AG04450 (cell line): ENCODE results near the gene POU6F2. TPM values are rescaled to one million over a fixed set of nuclear protein-coding genes. Genes with fewer than 3 reads are reported as not detected.

ENCODE experiments used
- CTCF ChIA-PET: fragments of 300-600, 350-600 bp; formaldehyde crosslinking; extraction: SDS; loops from one replicate; lab custom pipeline; 2022; ENCODE audit warnings: antibody characterized with exemption, inconsistent platforms; lab: Charles Lee
- POLR2A ChIA-PET: fragments of 350-600 bp; formaldehyde crosslinking; extraction: SDS; loops from one replicate; lab custom pipeline; 2021; ENCODE audit warnings: antibody characterized with exemption, inconsistent platforms; lab: Yijun Ruan, JAX
- DNase-seq: peaks from one replicate; pipeline ENCODE4 v3.0.0-alpha.2; 2011; ENCODE audit warnings: low read depth, low spot score
- H3K27ac ChIP-seq: one replicate; pipeline ENCODE4 v1.5.1; 2012; ENCODE audit warnings: low read depth, low read length, control low read depth
- H3K27me3 ChIP-seq: one replicate; pipeline ENCODE4 v1.6.0; 2012; ENCODE audit warnings: low read length; ENCODE audit not compliant: control insufficient read depth, insufficient read depth
- H3K4me3 ChIP-seq: 2 replicates; pipeline ENCODE4 v1.5.1; 2011; ENCODE audit warnings: mild to moderate bottlenecking, low read depth, low read length, control low read depth
- H3K9me3 ChIP-seq: 2 replicates; pipeline ENCODE4 v1.5.1; 2012; ENCODE audit warnings: low read length; ENCODE audit not compliant: control insufficient read depth, insufficient read depth
- CTCF ChIP-seq: IDR thresholded peaks from 2 replicates; pipeline ENCODE4 v1.5.1; 2011; ENCODE audit warnings: low read depth, low read length, control low read depth, inconsistent platforms
- polyA plus RNA-seq: library from polyadenylated mRNA; depleted of rRNA; stranded (reverse); fragments of >200 nt; gene quantifications from 2 replicates; pipeline ENCODE4 v1.2.3, GENCODE V29; 2011

POU6F2 gene
- polyA plus RNA-seq, 1 experiment = not detected

- POLR2A ChIA-PET = no interaction called here
These were observed 177.1 kb downstream of the POU6F2 start for GRCh38 chr7:39154815-39155214.

GRCh38 chr7:39158367-39158766 is 180.7 kb downstream of the POU6F2 start:
- ChIA-PET POLR2A (no interaction called here), CTCF (no interaction called here)
- DNase-seq = no peak
- Histone ChIP-seq H3K27me3 (peaks cover 4% of the 10 kb centered on the region), H3K27ac (no peak overlapping the region), H3K9me3 (no peaks in the 10 kb centered on the region), H3K4me3 (no peak overlapping the region)
- no peak for TF ChIP-seq CTCF

More at GRCh38 chr7:39154815-39155214, 177.1 kb downstream of the POU6F2 start:
- TF ChIP-seq CTCF = no peak
- no peak overlapping the region for H3K27ac ChIP-seq
- DNase-seq = no peak
- H3K27me3 ChIP-seq = peaks cover 4% of the 10 kb centered on the region
- H3K4me3 ChIP-seq = no peak overlapping the region
- CTCF ChIA-PET = no interaction called here
- no peaks in the 10 kb centered on the region for H3K9me3 ChIP-seq

- TF ChIP-seq CTCF = no peak
- no peak overlapping the region for H3K4me3 ChIP-seq
- ChIA-PET CTCF (no interaction called here), POLR2A (no interaction called here)
- no peaks in the 10 kb centered on the region for H3K27me3 ChIP-seq
- no peak overlapping the region for H3K27ac ChIP-seq
- no peaks in the 10 kb centered on the region for H3K9me3 ChIP-seq
- no peak for DNase-seq
These were observed 184.2 kb downstream of the POU6F2 start for GRCh38 chr7:39161903-39162302.

GRCh38 chr7:39164887-39165286 is 187.2 kb downstream of the POU6F2 start:
- no peaks in the 10 kb centered on the region for H3K27me3 ChIP-seq
- no peak overlapping the region for H3K4me3 ChIP-seq
- ChIA-PET POLR2A (no interaction called here), CTCF (no interaction called here)
- no peak for DNase-seq
- no peak overlapping the region for H3K27ac ChIP-seq
- no peak for TF ChIP-seq CTCF
- H3K9me3 ChIP-seq = no peaks in the 10 kb centered on the region

GRCh38 chr7:39168403-39169098 is 190.8 kb downstream of the POU6F2 start:
- Histone ChIP-seq H3K9me3 (no peaks in the 10 kb centered on the region), H3K27me3 (no peaks in the 10 kb centered on the region), H3K4me3 (no peak overlapping the region), H3K27ac (no peak overlapping the region)
- CTCF ChIA-PET = no interaction called here
- POLR2A ChIA-PET = no interaction called here
- DNase-seq = no peak
- TF ChIP-seq CTCF = no peak
